Measurements from ENCODE around the gene FAM222A. TPM values are rescaled to one million over a fixed set of nuclear protein-coding genes. Genes with fewer than 3 reads are reported as not detected.

Gene FAM222A
- polyA plus RNA-seq, 3 donors = 0.09 TPM; not detected in 2

GRCh38 chr12:109696485-109697269, 16.9 kb upstream of the FAM222A start:
- peaks cover 7 to 15% (median 10%) of the 10 kb centered on the region in 3 donors for H3K27me3 Mint-ChIP-seq (ENCODE audit: low read depth in 3 of 3)

GRCh38 chr12:109697270-109697553, 16.4 kb upstream of the FAM222A start:
- no peaks in the 10 kb centered on the region for H3K36me3 ChIP-seq (replicated peaks in 1 of 2; ENCODE audit: control insufficient read depth in 1 of 2, insufficient read depth in 2 of 2, low read length in 2 of 2)
- Mint-ChIP-seq H3K36me3 (no peaks in the 10 kb centered on the region), H3K27ac (peak overlapping the region in 1 of 7 donors; percentile 20), H3K4me3 (no peak overlapping the region), H3K4me1 (no peaks in the 10 kb centered on the region), H3K9me3 (no peaks in the 10 kb centered on the region), H3K27me3 (ENCODE audit: low read depth in 3 of 3) (peaks cover 7 to 16% (median 10%) of the 10 kb centered on the region in 3 donors)
- H3K79me2 ChIP-seq (ENCODE audit: insufficient read depth, low read length) = no peaks in the 10 kb centered on the region
- H3K4me1 ChIP-seq (ENCODE audit: control insufficient read depth in 1 of 2, insufficient read depth in 2 of 2, low read length in 2 of 2) = no peaks in the 10 kb centered on the region
- no peak overlapping the region for H3K27ac ChIP-seq (ENCODE audit: low read depth in 1 of 2, low read length in 2 of 2)
- no peak overlapping the region for H2AFZ ChIP-seq (ENCODE audit: insufficient read depth, low read depth, low read length, poor library complexity, severe bottlenecking)
- WGBS (ENCODE audit: insufficient coverage) = no CpG with 5 or more reads among the region's 2 CpGs
- H3K9ac ChIP-seq (ENCODE audit: insufficient read depth, low read length, poor library complexity, severe bottlenecking) = no peak overlapping the region
- no peaks in the 10 kb centered on the region for H3K9me3 ChIP-seq (replicated peaks in 1 of 2; ENCODE audit: control insufficient read depth in 1 of 2, insufficient read depth in 1 of 2, low read length in 2 of 2)
- no peak for DNase-seq
- H3K4me2 ChIP-seq (replicated peaks; ENCODE audit: extremely low read depth, low read length, poor library complexity, severe bottlenecking) = no peak overlapping the region
- no peak overlapping the region for H3K4me3 ChIP-seq (replicated peaks in 1 of 3; ENCODE audit: low read depth in 2 of 3, low read length in 3 of 3)
- peaks cover 0 to 2% of the 10 kb centered on the region in 2 donors for H3K27me3 ChIP-seq (ENCODE audit: control insufficient read depth in 2 of 2, insufficient read depth in 2 of 2, low read length in 2 of 2)
- TF ChIP-seq CTCF (IDR thresholded peaks at IDR 0.05) = no peak
- H4K20me1 ChIP-seq (ENCODE audit: insufficient read depth, low read length) = no peaks in the 10 kb centered on the region
- intact Hi-C loops (cut with micrococcal nuclease) = no loop called here

More at GRCh38 chr12:109696485-109697269, 16.9 kb upstream of the FAM222A start:
- H3K27ac Mint-ChIP-seq = no peak overlapping the region
- no peak overlapping the region for H3K4me2 ChIP-seq (replicated peaks; ENCODE audit: extremely low read depth, low read length, poor library complexity, severe bottlenecking)
- H3K4me3 Mint-ChIP-seq = no peak overlapping the region
- H3K9me3 Mint-ChIP-seq = peaks cover 0 to 2% (median 0%) of the 10 kb centered on the region in 7 donors
- intact Hi-C loops (cut with micrococcal nuclease) = no loop called here
- no peaks in the 10 kb centered on the region for H3K4me1 Mint-ChIP-seq
- peaks cover 0 to 2% of the 10 kb centered on the region in 2 donors for H3K27me3 ChIP-seq (ENCODE audit: control insufficient read depth in 2 of 2, insufficient read depth in 2 of 2, low read length in 2 of 2)
- WGBS (ENCODE audit: insufficient coverage) = 82% methylated on average over 3 of the region's 6 CpGs
- no peaks in the 10 kb centered on the region for H4K20me1 ChIP-seq (ENCODE audit: insufficient read depth, low read length)
- no peak for TF ChIP-seq CTCF (IDR thresholded peaks at IDR 0.05)
- no peaks in the 10 kb centered on the region for H3K4me1 ChIP-seq (ENCODE audit: control insufficient read depth in 1 of 2, insufficient read depth in 2 of 2, low read length in 2 of 2)
- H3K36me3 ChIP-seq (replicated peaks in 1 of 2; ENCODE audit: control insufficient read depth in 1 of 2, insufficient read depth in 2 of 2, low read length in 2 of 2) = no peaks in the 10 kb centered on the region
- no peak overlapping the region for H2AFZ ChIP-seq (ENCODE audit: insufficient read depth, low read depth, low read length, poor library complexity, severe bottlenecking)
- H3K36me3 Mint-ChIP-seq = no peaks in the 10 kb centered on the region
- peak in 2 of 3 donors; percentile 11 to 64 for DNase-seq
- no peak overlapping the region for H3K27ac ChIP-seq (ENCODE audit: low read depth in 1 of 2, low read length in 2 of 2)
- H3K4me3 ChIP-seq (replicated peaks in 1 of 3; ENCODE audit: low read depth in 2 of 3, low read length in 3 of 3) = no peak overlapping the region
- H3K79me2 ChIP-seq (ENCODE audit: insufficient read depth, low read length) = no peaks in the 10 kb centered on the region
- H3K9me3 ChIP-seq (replicated peaks in 1 of 2; ENCODE audit: control insufficient read depth in 1 of 2, insufficient read depth in 1 of 2, low read length in 2 of 2) = no peaks in the 10 kb centered on the region
- H3K9ac ChIP-seq (ENCODE audit: insufficient read depth, low read length, poor library complexity, severe bottlenecking) = no peak overlapping the region
